ENCODE results near the gene JKAMP. TPM values are rescaled to one million over a fixed set of nuclear protein-coding genes. Genes with fewer than 3 reads are reported as not detected.
"Not testable (repeated sequence)": the region's sequence is repeated elsewhere in the genome, so short reads cannot be mapped to it uniquely, and the experiment has no call there.

Gene JKAMP
- 57.1 and 59.3 TPM in 2 replicates for total RNA-seq

GRCh38 chr14:59483819-59484638 is at the start of gene JKAMP, which contains the start of gene L3HYPDH:
Gene JKAMP, plus strand, starts transcription at chr14:59484517. Its CDS starts 73 bp downstream, at chr14:59484590.
Gene L3HYPDH, minus strand, starts transcription at chr14:59484408. Its CDS starts 92 bp downstream, at chr14:59484316.
- peak within 1 kb of the TSS; percentile 67 for H3K4me3 ChIP-seq (ENCODE audit: low read depth, low read length)
- DNase-seq (ENCODE audit: low read depth) = no peak
- peak; percentile 57 for TF ChIP-seq CTCF (conservative IDR thresholded peaks at IDR 0.05; ENCODE audit: low read depth, low read length)

- no peak overlapping the region for H3K4me3 ChIP-seq (ENCODE audit: low read depth, low read length)
- TF ChIP-seq CTCF (conservative IDR thresholded peaks at IDR 0.05; ENCODE audit: low read depth, low read length) = no peak
- DNase-seq (ENCODE audit: low read depth) = no peak
These were observed 49.2 kb upstream of the JKAMP start for GRCh38 chr14:59435101-59435500.

GRCh38 chr14:59435987-59436386 is 48.3 kb upstream of the JKAMP start:
- no peak overlapping the region for H3K4me3 ChIP-seq (ENCODE audit: low read depth, low read length)
- no peak for TF ChIP-seq CTCF (conservative IDR thresholded peaks at IDR 0.05; ENCODE audit: low read depth, low read length)
- DNase-seq (ENCODE audit: low read depth) = no peak

- no peak for DNase-seq (ENCODE audit: low read depth)
- no peak for TF ChIP-seq CTCF (conservative IDR thresholded peaks at IDR 0.05; ENCODE audit: low read depth, low read length)
- H3K4me3 ChIP-seq (ENCODE audit: low read depth, low read length) = no peak overlapping the region
These were observed 46.1 kb upstream of the JKAMP start for GRCh38 chr14:59438195-59438647.

- TF ChIP-seq CTCF (conservative IDR thresholded peaks at IDR 0.05; ENCODE audit: low read depth, low read length) = no peak
- no peak for DNase-seq (ENCODE audit: low read depth)
- H3K4me3 ChIP-seq (ENCODE audit: low read depth, low read length) = no peak overlapping the region
These were observed 44.9 kb upstream of the JKAMP start for GRCh38 chr14:59439256-59439965.

- H3K4me3 ChIP-seq (ENCODE audit: low read depth, low read length); DNase-seq (ENCODE audit: low read depth): not testable (repeated sequence)
These were observed 35.6 kb upstream of the JKAMP start for GRCh38 chr14:59448673-59449072.

- no peak for TF ChIP-seq CTCF (conservative IDR thresholded peaks at IDR 0.05; ENCODE audit: low read depth, low read length)
- no peak overlapping the region for H3K4me3 ChIP-seq (ENCODE audit: low read depth, low read length)
- no peak for DNase-seq (ENCODE audit: low read depth)
These were observed 33.6 kb upstream of the JKAMP start for GRCh38 chr14:59450716-59451115.
